Transverse colon (tissue), 4 donors: ENCODE results near the gene COL6A2.

ENCODE experiments used
- CTCF ChIP-seq, 5 experiments: fragments of 200-600 bp in 3 of 5; fragments of 450-650 bp in 2 of 5; sonication (generic) in 3 of 5; IDR thresholded peaks; 1 replicate in 2 of 5; 2 replicates in 3 of 5; pipeline ENCODE4 v1.5.1; 2016 to 2017; ENCODE audit warnings: antibody characterized with exemption in 5 of 5, inconsistent platforms in 3 of 5, mild to moderate bottlenecking in 2 of 5, moderate library complexity in 1 of 5
- POLR2A ChIP-seq: fragments of 450-650 bp; IDR thresholded peaks from one replicate; pipeline ENCODE4 v1.6.1; 2016; ENCODE audit warnings: antibody characterized with exemption, mild to moderate bottlenecking, moderate library complexity
- POLR2AphosphoS5 ChIP-seq, 3 donors: sonication (generic); formaldehyde crosslinking; IDR thresholded peaks; one replicate each; pipeline ENCODE4 v1.6.1; 2016; ENCODE audit warnings: antibody characterized with exemption in 3 of 3

DNA sequence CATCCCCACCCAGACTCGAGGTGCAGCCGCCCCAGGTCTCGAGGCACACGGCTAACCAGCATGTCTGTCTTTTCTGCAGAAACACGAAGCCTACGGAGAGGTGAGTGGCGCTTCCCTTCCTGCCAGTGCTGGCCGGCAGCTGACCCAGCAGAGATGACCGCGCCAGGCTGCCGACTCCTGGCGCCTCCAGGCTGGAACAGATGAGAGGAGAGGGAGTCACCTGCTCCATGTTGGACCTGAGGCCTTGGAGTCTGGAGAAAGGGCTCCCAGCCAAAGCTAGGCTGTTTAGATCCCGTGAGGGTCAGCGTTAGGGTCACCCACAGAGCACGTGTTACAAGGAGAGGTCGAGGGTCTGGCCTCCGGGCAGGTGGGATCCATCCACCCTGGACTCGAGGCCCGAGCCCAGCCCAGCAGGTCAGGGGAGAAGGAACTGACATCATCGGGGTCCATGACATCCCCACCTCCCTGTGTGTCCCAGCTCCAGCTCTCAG, 14.9 kb downstream of the COL6A2 start:
- TF ChIP-seq CTCF (IDR thresholded peaks at IDR 0.05) (no peak), POLR2A (no peak), POLR2AphosphoS5 (IDR thresholded peaks at IDR 0.05) (no peak)
